Endodermal cell (in vitro differentiated cells): Measurements from ENCODE around the gene XAB2. TPM values are rescaled to one million over a fixed set of nuclear protein-coding genes. Genes with fewer than 3 reads are reported as not detected.
A peak's percentile ranks its signal among the peaks of the same experiment; 100 is the strongest.

Experiments
- DNase-seq: peaks from one replicate; pipeline ENCODE4 v3.0.0-alpha.2; 2017
- H3K27ac ChIP-seq: 2 replicates; pipeline ENCODE4 v1.5.1; 2013; ENCODE audit warnings: mild to moderate bottlenecking, low read depth, low read length, moderate library complexity
- H3K27me3 ChIP-seq: 2 replicates; pipeline ENCODE4 v1.6.1; 2013; ENCODE audit warnings: mild to moderate bottlenecking, low read length, moderate library complexity; ENCODE audit not compliant: insufficient read depth, control insufficient read depth, poor library complexity, severe bottlenecking
- H3K36me3 ChIP-seq: 2 replicates; pipeline ENCODE4 v1.7.0; 2013; ENCODE audit warnings: mild to moderate bottlenecking, low read length, moderate library complexity; ENCODE audit not compliant: control insufficient read depth, insufficient read depth
- H3K4me1 ChIP-seq: one replicate; pipeline ENCODE4 v1.7.0; 2013; ENCODE audit warnings: low read length; ENCODE audit not compliant: control insufficient read depth, insufficient read depth
- H3K4me3 ChIP-seq: 2 replicates; pipeline ENCODE4 v1.5.1; 2013; ENCODE audit warnings: mild to moderate bottlenecking, low read length, moderate library complexity
- H3K9ac ChIP-seq: 2 replicates; pipeline ENCODE4 v1.6.1; 2013; ENCODE audit warnings: mild to moderate bottlenecking, low read length, moderate library complexity; ENCODE audit not compliant: poor library complexity, severe bottlenecking; ENCODE audit errors: extremely low read depth
- H3K9me3 ChIP-seq: 2 replicates; pipeline ENCODE4 v1.6.1; 2013; ENCODE audit warnings: mild to moderate bottlenecking, low read length, moderate library complexity; ENCODE audit not compliant: control insufficient read depth
- H3K27ac Mint-ChIP-seq: 2 replicates; pipeline ENCODE4 v1.8.0; 2020; ENCODE audit warnings: mixed read lengths
- H3K27me3 Mint-ChIP-seq: 2 replicates; pipeline ENCODE4 v1.8.0; 2021; ENCODE audit warnings: mild to moderate bottlenecking, mixed read lengths; ENCODE audit not compliant: insufficient read depth
- H3K36me3 Mint-ChIP-seq: 2 replicates; pipeline ENCODE4 v1.8.0; 2020; ENCODE audit warnings: low read depth, mixed read lengths
- H3K4me1 Mint-ChIP-seq: 2 replicates; pipeline ENCODE4 v1.8.0; 2020; ENCODE audit warnings: mixed read lengths
- H3K4me3 Mint-ChIP-seq: 2 replicates; pipeline ENCODE4 v1.8.0; 2020; ENCODE audit warnings: mild to moderate bottlenecking, moderate library complexity, mixed read lengths
- H3K9me3 Mint-ChIP-seq: 2 replicates; pipeline ENCODE4 v1.8.0; 2020; ENCODE audit warnings: mild to moderate bottlenecking, mixed read lengths
- CTCF ChIP-seq: fragments of 200-600 bp; sonication (generic); conservative IDR thresholded peaks from 2 replicates; pipeline ENCODE4 v1.5.0; 2021; ENCODE audit warnings: antibody characterized with exemption, mild to moderate bottlenecking
- WGBS, 2 experiments: methylation state at CpG; one replicate each; pipeline versions ENCODE4 v1.1.5 to v1.1.7; 2013; ENCODE audit warnings: missing lambda C conversion rate in 2 of 2, mixed read lengths in 1 of 2; ENCODE audit not compliant: insufficient coverage in 1 of 2, insufficient read length in 1 of 2; 5-methylcytosine and 5-hydroxymethylcytosine counted together
- total RNA-seq, 2 donors: library from RNA; stranded (reverse); fragmentation: NEBNext Ultra II Directional in 1 of 2; extraction: Animal tissue kit (Norgen Biotek cat#: 25700) in 1 of 2; gene quantifications; 2 replicates in 1 of 2; 3 replicates in 1 of 2; pipeline ENCODE4 v1.2.1, GENCODE V29; 2021

Gene XAB2
- total RNA-seq, 2 donors from 2014 or later = 44.3 to 46.6 TPM

- H3K4me3 Mint-ChIP-seq = peak overlapping the region; percentile 54
- H3K27me3 ChIP-seq = peaks cover 56% of the 10 kb centered on the region
- no peak for TF ChIP-seq CTCF
- H3K9ac ChIP-seq = no peak overlapping the region
- no peak for DNase-seq
- no peaks in the 10 kb centered on the region for H3K4me1 Mint-ChIP-seq
- peaks cover 7% of the 10 kb centered on the region for H3K9me3 Mint-ChIP-seq
- no peaks in the 10 kb centered on the region for H3K9me3 ChIP-seq
- H3K4me3 ChIP-seq = peak overlapping the region; percentile 76
- no peaks in the 10 kb centered on the region for H3K36me3 ChIP-seq
- H3K4me1 ChIP-seq = no peaks in the 10 kb centered on the region
- no peaks in the 10 kb centered on the region for H3K36me3 Mint-ChIP-seq
- no peak overlapping the region for H3K27ac Mint-ChIP-seq
- H3K27me3 Mint-ChIP-seq = peaks cover 83% of the 10 kb centered on the region
- WGBS, 2 experiments = 50 to 54% methylated on average over 5 to 8 of the region's 9 CpGs
- H3K27ac ChIP-seq = no peak overlapping the region
Observed at GRCh38 chr19:7670790-7671189, 41.4 kb upstream of the XAB2 start.

- Histone ChIP-seq H3K36me3 (no peaks in the 10 kb centered on the region), H3K4me3 (peak overlapping the region; percentile 76), H3K9ac (no peak overlapping the region), H3K27ac (no peak overlapping the region), H3K9me3 (no peaks in the 10 kb centered on the region), H3K27me3 (peaks cover 56% of the 10 kb centered on the region), H3K4me1 (no peaks in the 10 kb centered on the region)
- no peak for TF ChIP-seq CTCF
- 9 to 12% methylated on average over 18 to 43 of the region's 43 CpGs for WGBS, 2 experiments
- H3K27me3 Mint-ChIP-seq = peaks cover 82% of the 10 kb centered on the region
- no peak overlapping the region for H3K27ac Mint-ChIP-seq
- H3K9me3 Mint-ChIP-seq = peaks cover 7% of the 10 kb centered on the region
- H3K4me1 Mint-ChIP-seq = no peaks in the 10 kb centered on the region
- H3K36me3 Mint-ChIP-seq = no peaks in the 10 kb centered on the region
- peak overlapping the region; percentile 54 for H3K4me3 Mint-ChIP-seq
- no peak for DNase-seq
Observed at GRCh38 chr19:7670150-7670783, 40.9 kb upstream of the XAB2 start.

- H3K27ac ChIP-seq = no peak overlapping the region
- H3K4me1 ChIP-seq = no peaks in the 10 kb centered on the region
- H3K27me3 ChIP-seq = peaks cover 56% of the 10 kb centered on the region
- H3K4me3 ChIP-seq = no peak overlapping the region
- Mint-ChIP-seq H3K9me3 (peaks cover 7% of the 10 kb centered on the region), H3K4me1 (no peaks in the 10 kb centered on the region), H3K27me3 (peaks cover 85% of the 10 kb centered on the region), H3K4me3 (peak overlapping the region; percentile 54), H3K36me3 (no peaks in the 10 kb centered on the region), H3K27ac (no peak overlapping the region)
- H3K36me3 ChIP-seq = no peaks in the 10 kb centered on the region
- H3K9me3 ChIP-seq = no peaks in the 10 kb centered on the region
- 46 to 62% methylated on average over 3 to 9 of the region's 9 CpGs for WGBS, 2 experiments
- H3K9ac ChIP-seq = no peak overlapping the region
- TF ChIP-seq CTCF = no peak
- no peak for DNase-seq
Observed at GRCh38 chr19:7669641-7670040, 40.3 kb upstream of the XAB2 start.
